Measurements from ENCODE around the gene MSGN1. TPM values are rescaled to one million over a fixed set of nuclear protein-coding genes. Genes with fewer than 3 reads are reported as not detected.

MSGN1 gene
- total RNA-seq, 1 donor from 2014 or later: not detected

DNA sequence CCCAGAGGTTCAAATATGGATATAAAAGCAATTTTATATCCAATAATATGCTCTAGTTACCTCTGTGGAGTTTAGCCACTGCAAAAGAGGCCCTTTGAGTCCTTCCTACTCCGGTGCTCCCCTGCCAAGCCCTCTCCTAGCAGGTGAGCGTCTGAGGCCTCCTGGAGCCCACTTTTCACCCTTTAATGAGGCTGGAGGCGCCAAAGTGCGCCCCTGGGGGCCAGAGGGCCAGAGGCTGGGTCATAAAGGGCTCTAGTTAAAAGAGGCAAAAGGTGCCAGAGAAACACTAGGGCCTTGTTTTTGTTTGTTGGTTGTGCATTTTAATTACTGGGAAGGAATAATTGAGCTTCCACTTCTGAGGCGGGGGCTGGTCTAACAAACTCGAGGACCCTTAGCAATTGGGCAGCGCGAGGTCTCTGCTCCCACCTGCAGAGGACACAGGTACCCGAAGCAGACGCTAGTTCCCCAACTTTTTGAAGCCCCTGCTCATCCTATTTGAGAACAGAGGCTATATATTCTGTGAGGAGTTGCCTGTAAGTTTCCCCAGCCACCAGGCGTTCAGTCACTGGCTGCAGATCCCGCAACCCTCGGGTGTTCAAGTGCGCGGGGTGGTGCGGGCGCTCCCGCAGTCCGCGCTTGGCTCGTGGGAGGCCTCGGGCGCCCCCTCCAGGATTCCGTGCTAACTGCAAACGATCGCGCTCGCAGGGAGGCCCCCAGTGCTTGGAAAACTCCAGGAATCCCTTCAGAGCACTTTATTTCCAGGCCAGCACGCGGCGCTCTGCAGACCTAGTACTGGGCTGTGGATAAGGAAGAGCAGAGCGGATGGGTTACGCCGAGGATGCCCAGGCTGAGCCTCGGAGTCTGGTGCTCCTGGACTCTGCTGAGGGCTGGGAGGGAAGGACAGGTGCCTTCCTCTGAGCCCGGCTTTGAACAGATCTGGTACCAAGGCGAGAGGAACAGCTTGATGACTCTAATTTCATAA lies 14.1 kb downstream of the MSGN1 start:
- DNase-seq (ENCODE audit: missing footprints) (peak; percentile 82), ATAC-seq (peak; percentile 91)
- intact Hi-C loops (cut with DNase I): loop anchor here (1.0 kb wide), 2 partner anchors 77 to 110 kb away; partner anchors contain the start of gene SMC6

DNA sequence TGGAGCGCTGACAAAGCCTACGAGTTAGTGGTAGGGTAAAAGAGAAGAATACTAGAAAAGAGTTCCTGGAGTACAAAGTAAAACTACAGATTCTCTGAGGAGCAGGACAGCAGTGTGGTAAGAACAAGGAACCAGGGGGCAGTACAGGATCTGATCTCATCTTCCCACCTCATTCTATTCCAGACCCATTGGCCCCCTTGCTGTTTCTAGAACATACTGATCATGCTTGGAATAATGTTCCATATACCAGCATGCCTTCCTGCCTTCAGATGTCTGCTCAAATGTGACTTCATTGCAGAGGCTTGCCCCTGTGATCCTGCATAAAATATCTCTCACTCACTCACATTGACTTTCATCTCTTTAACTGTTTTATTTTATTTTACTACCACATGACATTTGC lies 19.3 kb downstream of the MSGN1 start:
- ATAC-seq (no peak), DNase-seq (ENCODE audit: missing footprints) (no peak)
- intact Hi-C loops (cut with DNase I): no loop called here

DNA sequence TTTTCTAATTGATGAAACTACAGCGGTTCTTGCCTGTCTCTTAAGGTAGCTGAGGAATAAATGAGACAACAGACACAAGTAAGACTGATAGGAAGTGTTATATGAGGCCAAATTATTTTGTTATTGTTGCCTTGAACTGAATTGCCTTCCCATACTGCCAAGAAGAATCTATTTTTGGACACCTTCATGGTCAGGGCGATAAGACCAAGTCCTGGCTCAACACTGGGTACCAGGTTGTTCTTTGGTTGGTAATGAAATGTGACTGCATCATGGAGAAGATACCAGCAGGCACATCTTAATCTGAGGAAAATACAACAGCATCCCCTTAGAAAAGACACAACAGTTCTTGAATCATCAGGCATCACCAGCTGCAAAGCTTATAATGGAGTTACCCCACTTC lies 23.7 kb downstream of the MSGN1 start:
- ATAC-seq (peak; percentile 88), DNase-seq (ENCODE audit: missing footprints) (no peak)
- intact Hi-C loops (cut with DNase I): no loop called here

DNA sequence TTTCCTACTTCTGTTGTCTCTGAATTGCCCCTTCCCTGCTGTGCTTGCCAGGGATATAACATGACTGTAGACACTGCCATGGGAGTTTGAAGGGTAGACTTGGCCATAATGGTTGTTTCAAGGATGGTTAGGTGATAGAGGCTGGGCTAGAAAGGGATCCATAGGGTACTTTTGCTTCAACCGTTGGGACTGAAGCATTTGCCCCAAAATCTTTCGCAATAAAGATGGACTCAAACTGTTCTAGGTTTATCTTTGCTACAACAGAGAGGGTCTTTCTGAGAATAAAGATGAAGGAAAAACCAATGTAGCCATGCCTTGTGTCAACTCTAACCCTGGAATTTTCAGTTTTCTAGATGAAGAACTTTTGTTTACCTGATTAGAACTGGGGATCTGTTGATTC lies 27.2 kb downstream of the MSGN1 start:
- ATAC-seq (no peak), DNase-seq (ENCODE audit: missing footprints) (no peak)
- intact Hi-C loops (cut with DNase I): no loop called here

DNA sequence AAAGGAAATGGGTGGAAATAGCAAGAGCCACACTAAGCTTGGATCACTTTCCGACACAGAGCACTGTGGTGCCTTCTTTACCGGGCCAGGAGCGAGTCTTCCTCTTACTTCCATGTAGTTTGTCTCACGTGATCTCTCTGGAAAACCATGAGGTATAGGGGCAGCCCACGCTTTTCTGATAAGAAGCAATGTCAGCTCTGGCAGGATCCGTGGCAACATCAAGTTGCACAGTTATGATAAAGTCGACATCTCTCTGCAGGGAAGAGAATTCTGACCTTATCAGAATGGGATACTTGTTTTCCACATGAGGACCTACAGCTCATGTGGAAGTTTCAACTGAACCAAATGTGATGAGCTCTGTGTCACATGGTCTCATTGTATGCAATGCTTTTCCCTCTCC lies 29.5 kb downstream of the MSGN1 start:
- intact Hi-C loops (cut with DNase I): no loop called here
- DNase-seq (ENCODE audit: missing footprints): no peak
- no peak for ATAC-seq

DNA sequence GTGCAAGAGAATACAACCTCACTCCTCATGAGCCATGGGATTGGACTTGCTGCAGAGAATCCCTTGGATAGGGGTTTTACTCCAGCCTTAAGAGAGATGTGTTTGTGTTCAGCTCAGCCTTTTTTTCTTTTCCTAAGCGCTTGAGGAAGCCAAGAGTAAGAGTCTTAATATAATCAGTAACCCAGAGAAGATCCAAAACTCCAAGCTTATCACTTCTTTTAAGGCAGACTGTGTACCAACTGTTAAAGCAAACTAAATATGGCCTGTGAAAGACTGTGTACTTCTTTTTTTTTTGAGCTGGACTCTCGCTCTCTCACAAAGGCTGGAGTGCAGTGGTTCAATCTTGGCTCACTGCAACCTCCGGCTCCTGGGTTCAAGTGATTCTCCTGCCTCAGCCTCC lies 30.4 kb downstream of the MSGN1 start:
- DNase-seq (ENCODE audit: missing footprints): no peak
- intact Hi-C loops (cut with DNase I): no loop called here
- no peak for ATAC-seq

DNA sequence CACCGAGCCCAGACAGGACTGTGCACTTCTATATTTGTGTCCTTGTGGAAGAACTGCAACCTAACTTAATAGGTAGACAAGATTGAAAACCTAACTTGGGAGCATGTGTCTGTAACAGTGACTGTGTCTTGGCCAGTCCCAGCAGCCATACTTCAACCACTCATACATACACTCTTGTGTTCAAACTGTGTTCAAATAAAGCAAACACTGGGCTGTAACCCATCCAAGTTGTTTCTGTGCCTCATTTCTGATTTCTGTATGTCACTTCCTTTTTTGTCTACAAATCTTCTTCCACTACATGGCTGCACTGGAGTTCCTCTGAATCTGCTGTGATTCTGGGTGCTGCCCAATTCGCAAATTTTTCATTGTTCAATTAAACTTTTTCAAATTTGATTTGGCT lies 31.0 kb downstream of the MSGN1 start:
- intact Hi-C loops (cut with DNase I): no loop called here
- ATAC-seq (no peak), DNase-seq (ENCODE audit: missing footprints) (no peak)

DNA sequence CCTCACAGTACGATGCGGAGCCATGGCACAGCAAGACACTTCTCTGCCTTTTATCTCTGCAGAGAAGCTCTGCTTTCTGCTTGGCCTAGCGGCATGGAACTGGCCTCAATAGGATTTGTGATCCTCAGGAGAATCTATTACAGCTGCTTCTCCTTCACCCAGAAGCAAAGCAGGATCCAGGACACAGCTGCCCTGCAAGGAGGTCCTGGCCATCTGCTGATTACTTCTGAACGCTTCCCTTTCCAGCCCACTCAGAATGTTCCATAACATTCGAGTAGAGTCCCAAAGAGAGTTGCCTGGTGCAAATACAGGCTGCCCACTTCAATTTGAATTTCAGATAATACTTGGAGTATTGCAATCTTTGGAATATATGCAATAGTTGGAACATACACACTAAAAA lies 33.0 kb downstream of the MSGN1 start:
- intact Hi-C loops (cut with DNase I): no loop called here
- ATAC-seq: no peak
- DNase-seq (ENCODE audit: missing footprints): no peak

DNA sequence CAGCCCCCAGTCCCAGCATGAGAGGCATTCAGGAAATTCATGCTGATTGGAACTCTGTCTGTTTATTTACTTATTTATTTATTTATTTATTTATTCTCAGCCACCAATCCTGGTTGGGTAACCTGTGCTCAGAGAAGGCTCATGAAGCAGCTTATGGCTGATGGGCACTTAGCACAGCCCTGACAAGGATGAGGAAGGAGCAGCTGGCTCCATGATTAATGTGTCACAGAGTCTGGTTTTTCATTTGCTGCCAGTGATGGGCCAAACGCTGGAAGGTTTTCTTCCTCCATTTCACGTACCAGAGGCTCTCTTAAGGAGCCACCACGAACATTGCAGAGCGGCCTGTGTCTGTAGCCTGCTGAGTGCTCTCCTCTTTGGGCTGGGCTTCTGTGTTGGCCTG lies 33.9 kb downstream of the MSGN1 start:
- ATAC-seq (no peak), DNase-seq (ENCODE audit: missing footprints) (no peak)
- intact Hi-C loops (cut with DNase I): no loop called here

DNA sequence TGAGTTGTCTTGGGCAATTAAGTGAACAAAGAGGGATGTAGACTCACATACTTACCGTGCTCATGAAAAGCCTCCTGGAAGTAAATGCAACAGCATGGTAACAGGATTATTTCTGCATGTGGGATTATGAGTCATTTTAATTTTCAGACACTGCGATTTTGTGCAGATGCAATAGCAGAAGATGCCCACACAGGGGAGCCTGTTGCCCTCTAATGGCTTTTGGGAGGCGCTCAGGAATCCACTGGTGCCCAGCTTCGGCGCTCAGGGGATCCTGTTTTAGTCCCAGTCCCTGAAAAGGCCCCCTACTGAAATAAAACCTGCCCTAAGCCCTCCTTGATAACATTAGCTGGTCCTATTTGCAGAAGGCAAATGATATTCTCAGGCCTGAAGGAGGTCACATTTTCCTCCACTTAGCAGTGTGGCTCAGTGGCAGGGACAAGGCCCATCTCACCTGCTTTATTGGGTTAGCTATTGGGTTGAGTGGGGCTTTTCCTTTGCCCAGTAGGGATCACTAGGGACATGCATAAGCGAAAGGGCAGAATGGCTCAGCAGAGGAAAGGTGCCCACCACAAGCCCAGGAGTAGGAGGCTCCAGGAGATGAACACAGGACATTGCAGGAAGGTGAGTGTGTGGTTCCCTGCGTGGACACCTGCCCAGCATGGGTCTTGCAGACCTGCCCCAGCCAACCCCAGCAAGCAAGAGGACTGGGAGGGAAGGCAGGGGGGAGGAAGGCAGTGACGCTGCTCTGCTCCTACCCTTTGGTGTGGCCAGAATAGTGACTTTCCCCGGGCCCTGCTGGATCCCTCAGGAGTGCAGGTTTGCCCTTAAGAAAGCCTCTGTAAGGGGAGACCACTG lies 35.7 kb downstream of the MSGN1 start:
- intact Hi-C loops (cut with DNase I): loop anchor here (1.0 kb wide), 2 partner anchors 297 to 526 kb away; no protein-coding TSS in a partner anchor
- no peak for DNase-seq (ENCODE audit: missing footprints)
- ATAC-seq: peak; percentile 82

DNA sequence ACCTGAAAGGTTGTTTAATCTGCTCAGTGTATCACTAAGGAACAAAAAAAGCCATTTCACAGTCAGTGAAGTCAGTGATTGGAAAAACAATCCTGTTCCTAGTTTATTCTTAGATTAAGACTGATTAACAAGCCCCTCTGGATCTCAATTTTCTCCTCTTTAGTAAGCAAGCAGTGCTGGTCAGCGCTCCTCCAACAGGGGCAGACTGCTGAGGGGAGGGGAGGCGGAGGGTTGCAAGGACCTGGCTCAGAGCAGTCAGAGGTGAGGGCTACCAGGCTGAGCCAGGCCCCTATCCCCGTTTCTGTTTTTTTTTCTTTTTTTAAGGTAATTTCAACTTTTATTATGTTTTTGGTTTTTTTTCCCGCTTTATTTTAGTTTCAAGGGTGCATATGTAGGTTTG lies 37.5 kb downstream of the MSGN1 start:
- ATAC-seq (no peak), DNase-seq (ENCODE audit: missing footprints) (no peak)
- intact Hi-C loops (cut with DNase I): no loop called here

DNA sequence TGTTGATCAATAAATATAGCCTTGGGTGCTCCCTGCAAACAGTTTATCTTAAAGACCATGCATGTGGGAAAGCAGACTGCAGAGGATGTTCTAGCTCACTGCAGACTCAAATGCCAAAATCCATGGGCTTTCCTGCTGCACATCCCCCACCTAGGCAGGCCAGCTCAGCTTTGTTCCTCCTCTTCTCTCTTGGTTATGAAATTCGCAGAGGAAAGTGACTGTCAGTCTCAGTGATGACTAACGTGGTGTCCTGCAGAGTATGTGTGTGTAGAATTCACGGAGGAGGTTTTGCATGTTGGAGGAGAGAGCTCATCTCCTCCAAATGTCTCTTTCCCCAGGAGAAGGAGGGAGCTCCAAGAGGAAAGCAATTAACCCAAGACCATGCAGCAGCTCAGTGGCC lies 40.8 kb downstream of the MSGN1 start:
- no peak for ATAC-seq
- intact Hi-C loops (cut with DNase I): no loop called here
- DNase-seq (ENCODE audit: missing footprints): no peak

DNA sequence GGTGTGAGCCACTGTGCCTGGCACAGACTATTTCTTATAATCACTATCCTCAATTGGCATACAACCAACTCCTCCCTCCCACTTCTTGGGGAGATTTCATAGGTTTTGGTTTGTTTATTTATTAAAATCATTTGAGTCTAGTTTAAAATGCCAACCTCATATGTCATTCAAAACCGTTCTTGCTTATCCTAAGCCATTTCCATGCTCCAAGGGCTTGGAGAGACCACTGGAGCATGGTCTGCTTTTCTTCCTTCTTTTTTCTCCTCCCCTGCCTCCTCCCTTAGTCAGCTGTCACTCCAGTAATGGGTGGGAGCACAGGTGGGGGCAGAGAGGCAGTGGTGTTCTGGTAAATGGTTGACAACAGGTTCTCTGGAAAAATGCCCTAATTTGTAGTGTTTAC lies 41.8 kb downstream of the MSGN1 start:
- no peak for DNase-seq (ENCODE audit: missing footprints)
- no peak for ATAC-seq
- intact Hi-C loops (cut with DNase I): no loop called here

DNA sequence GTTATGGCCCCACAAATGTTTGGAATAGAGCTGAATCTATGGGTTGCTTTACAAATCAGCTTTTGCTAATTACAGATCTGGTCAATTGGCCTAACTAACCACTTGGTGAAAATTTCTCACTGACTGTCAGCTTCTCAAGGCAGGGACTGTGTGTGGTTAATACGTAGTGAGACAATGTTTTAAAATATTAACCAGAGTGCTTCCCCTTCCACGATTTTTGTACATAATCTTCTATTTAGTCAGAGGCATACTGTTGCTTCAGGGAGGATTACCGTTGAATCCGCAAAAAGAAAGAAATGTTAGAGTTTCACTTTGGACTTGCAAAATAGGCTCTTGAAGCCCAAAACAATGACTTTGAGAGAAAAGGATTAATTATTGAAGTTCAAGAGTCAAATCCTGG lies 47.3 kb downstream of the MSGN1 start:
- no peak for ATAC-seq

DNA sequence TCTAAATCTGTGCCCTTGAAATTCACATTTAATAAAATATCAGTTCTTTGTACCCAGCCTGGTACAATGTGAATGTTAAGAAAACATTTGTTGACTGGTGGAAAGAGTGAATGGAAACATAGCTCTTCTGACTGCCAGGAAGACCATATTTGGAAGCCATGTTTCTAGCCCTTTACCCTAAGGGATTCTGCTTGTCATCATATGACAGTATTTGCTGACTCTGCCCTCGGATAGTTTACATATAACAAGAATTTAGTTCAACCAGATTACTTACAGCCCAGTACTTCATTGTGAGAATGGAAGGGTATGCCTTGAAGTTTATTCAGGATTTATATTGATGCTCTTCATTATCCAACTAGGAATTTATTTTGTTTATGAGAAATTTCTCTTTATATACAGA lies 48.4 kb downstream of the MSGN1 start:
- intact Hi-C loops (cut with DNase I): no loop called here
- DNase-seq (ENCODE audit: missing footprints): no peak
- no peak for ATAC-seq

More for the DNA sequence above, 47.3 kb downstream of the MSGN1 start:
- intact Hi-C loops (cut with DNase I): no loop called here
- DNase-seq (ENCODE audit: missing footprints): no peak

DNA sequence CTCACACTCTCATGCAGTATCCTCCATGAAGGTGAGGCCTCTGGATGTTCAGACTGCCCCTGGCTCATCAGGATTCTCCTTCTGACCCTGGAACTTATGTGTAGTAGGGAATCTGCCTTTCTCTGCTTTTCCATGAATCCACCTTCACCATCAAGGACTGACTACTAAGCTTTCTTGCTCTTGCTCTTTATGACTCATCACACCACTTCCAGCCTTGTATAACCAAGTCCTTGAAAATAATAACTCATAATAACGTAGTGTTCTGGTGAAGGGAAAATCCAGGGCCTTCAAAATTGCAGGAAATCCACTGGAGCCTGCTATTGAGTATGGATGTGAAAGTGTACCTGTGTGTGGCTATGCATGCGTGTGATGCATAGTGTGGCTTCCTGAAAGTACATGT lies 50.9 kb downstream of the MSGN1 start:
- ATAC-seq (no peak), DNase-seq (ENCODE audit: missing footprints) (no peak)
- intact Hi-C loops (cut with DNase I): no loop called here
